Measurements from ENCODE around the gene ZNF652. TPM values are rescaled to one million over a fixed set of nuclear protein-coding genes. Genes with fewer than 3 reads are reported as not detected.

Gene ZNF652
- polyA plus RNA-seq, 1 of the 3 experiments (the other 2 are of a cell fraction), result 5.1 TPM

GRCh38 chr17:49249292-49249794, 112.7 kb downstream of the ZNF652 start:
- no peaks in the 10 kb centered on the region for H3K9me2 ChIP-seq
- H3K4me1 ChIP-seq (ENCODE audit: control insufficient read depth in 1 of 2, insufficient read depth in 2 of 2, low read depth in 1 of 2, low read length in 1 of 2), result no peaks in the 10 kb centered on the region
- no peak overlapping the region for H3K9ac ChIP-seq
- no peak overlapping the region for H2AFZ ChIP-seq (ENCODE audit: low read depth)
- CTCF ChIA-PET, result interaction anchor here (0.9 to 1.6 kb wide), 3 partner anchors 11 to 21 kb away, joined by 4 to 7 read pairs (median 5); no protein-coding TSS in a partner anchor
- peaks cover 36% of the 10 kb centered on the region; the same call in 1 of the 2 replicates for H3K27me3 ChIP-seq (ENCODE audit: insufficient read depth)
- no peaks in the 10 kb centered on the region for H3K79me2 ChIP-seq (ENCODE audit: insufficient read depth)
- H3K4me2 ChIP-seq, result no peak overlapping the region
- DNase-seq, result no peak
- no peak overlapping the region for H3K27ac ChIP-seq (ENCODE audit: low read depth in 2 of 2, low read length in 1 of 2)
- H3F3A ChIP-seq (replicated peaks; ENCODE audit: insufficient read depth), result peaks cover 4% of the 10 kb centered on the region
- WGBS (ENCODE audit: low lambda C conversion rate), result 31% methylated on average over 8 of the region's 10 CpGs
- H3K9me3 ChIP-seq, result no peaks in the 10 kb centered on the region
- POLR2A ChIA-PET, result no interaction called here
- no peak overlapping the region for H3K4me3 ChIP-seq (ENCODE audit: low read depth in 2 of 2, low read length in 1 of 2)
- TF ChIP-seq TEAD4 (IDR thresholded peaks at IDR 0.05; ENCODE audit: borderline replicate concordance, insufficient read depth) (no peak), RAD21 (IDR thresholded peaks at IDR 0.05; ENCODE audit: low read length) (no peak), NFIC (IDR thresholded peaks at IDR 0.05; ENCODE audit: borderline replicate concordance) (peak; percentile 43), CTCF (IDR thresholded peaks at IDR 0.05) (no peak)
- no peaks in the 10 kb centered on the region for H3K36me3 ChIP-seq (replicated peaks in 1 of 2; ENCODE audit: control insufficient read depth in 1 of 2, insufficient read depth in 2 of 2, low read length in 1 of 2)
- H4K20me1 ChIP-seq (ENCODE audit: insufficient read depth), result no peaks in the 10 kb centered on the region

- Histone ChIP-seq H3K27ac (ENCODE audit: low read depth in 2 of 2, low read length in 1 of 2) (no peak overlapping the region), H3F3A (replicated peaks; ENCODE audit: insufficient read depth) (peaks cover 4% of the 10 kb centered on the region), H3K4me3 (ENCODE audit: low read depth in 2 of 2, low read length in 1 of 2) (no peak overlapping the region), H3K9me3 (no peaks in the 10 kb centered on the region), H3K9me2 (no peaks in the 10 kb centered on the region), H2AFZ (ENCODE audit: low read depth) (no peak overlapping the region), H3K9ac (no peak overlapping the region), H3K4me1 (ENCODE audit: control insufficient read depth in 1 of 2, insufficient read depth in 2 of 2, low read depth in 1 of 2, low read length in 1 of 2) (no peaks in the 10 kb centered on the region), H3K36me3 (replicated peaks in 1 of 2; ENCODE audit: control insufficient read depth in 1 of 2, insufficient read depth in 2 of 2, low read length in 1 of 2) (no peaks in the 10 kb centered on the region), H4K20me1 (ENCODE audit: insufficient read depth) (no peaks in the 10 kb centered on the region), H3K4me2 (no peak overlapping the region), H3K79me2 (ENCODE audit: insufficient read depth) (no peaks in the 10 kb centered on the region), H3K27me3 (ENCODE audit: insufficient read depth) (peaks cover 45% of the 10 kb centered on the region; the same call in 1 of the 2 replicates)
- DNase-seq, result no peak
- ChIA-PET POLR2A (no interaction called here), CTCF (interaction anchor here (0.8 to 2.0 kb wide), 6 partner anchors 13 to 160 kb away, joined by 3 to 7 read pairs (median 4); no protein-coding TSS in a partner anchor)
- TF ChIP-seq TEAD4 (IDR thresholded peaks at IDR 0.05; ENCODE audit: borderline replicate concordance, insufficient read depth) (no peak), TCF12 (IDR thresholded peaks at IDR 0.05) (no peak)
- 38% methylated on average over 7 of the region's 7 CpGs for WGBS (ENCODE audit: low lambda C conversion rate)
Observed at GRCh38 chr17:49247944-49248343, 114.1 kb downstream of the ZNF652 start.

GRCh38 chr17:49244839-49245238, 117.2 kb downstream of the ZNF652 start:
- DNase-seq, result no peak
- H2AFZ ChIP-seq (ENCODE audit: low read depth), result no peak overlapping the region
- ChIA-PET CTCF (interaction anchor here (2.3 kb wide), 1 partner anchor 18 kb away, joined by 13 read pairs; no protein-coding TSS in a partner anchor), POLR2A (no interaction called here)
- H3K4me3 ChIP-seq (ENCODE audit: low read depth in 2 of 2, low read length in 1 of 2), result no peak overlapping the region
- no peaks in the 10 kb centered on the region for H4K20me1 ChIP-seq (ENCODE audit: insufficient read depth)
- no peak overlapping the region for H3K4me2 ChIP-seq
- no peaks in the 10 kb centered on the region for H3K4me1 ChIP-seq (ENCODE audit: control insufficient read depth in 1 of 2, insufficient read depth in 2 of 2, low read depth in 1 of 2, low read length in 1 of 2)
- H3K27ac ChIP-seq (ENCODE audit: low read depth in 2 of 2, low read length in 1 of 2), result no peak overlapping the region
- no peaks in the 10 kb centered on the region for H3K36me3 ChIP-seq (replicated peaks in 1 of 2; ENCODE audit: control insufficient read depth in 1 of 2, insufficient read depth in 2 of 2, low read length in 1 of 2)
- 77% methylated on average over 4 of the region's 4 CpGs for WGBS (ENCODE audit: low lambda C conversion rate)
- H3F3A ChIP-seq (replicated peaks; ENCODE audit: insufficient read depth), result no peaks in the 10 kb centered on the region
- no peaks in the 10 kb centered on the region for H3K79me2 ChIP-seq (ENCODE audit: insufficient read depth)
- H3K9ac ChIP-seq, result no peak overlapping the region
- H3K9me3 ChIP-seq, result no peaks in the 10 kb centered on the region
- no peaks in the 10 kb centered on the region for H3K9me2 ChIP-seq
- H3K27me3 ChIP-seq (ENCODE audit: insufficient read depth), result peaks cover 41% of the 10 kb centered on the region
- no peak for TF ChIP-seq FOXM1 (IDR thresholded peaks at IDR 0.05; ENCODE audit: low read depth)
- TF ChIP-seq SMC3 (IDR thresholded peaks at IDR 0.05; ENCODE audit: low read depth, low read length), result no peak
- no peak for TF ChIP-seq YY1 (IDR thresholded peaks at IDR 0.05; ENCODE audit: low read depth)
- TF ChIP-seq ZBTB33 (IDR thresholded peaks at IDR 0.05; ENCODE audit: borderline replicate concordance, low read depth), result no peak
- TF ChIP-seq IRF3 (IDR thresholded peaks at IDR 0.05; ENCODE audit: low read depth, low read length), result no peak
- no peak for TF ChIP-seq USF2 (IDR thresholded peaks at IDR 0.05; ENCODE audit: borderline replicate concordance, low read depth, low read length)
- TF ChIP-seq SIN3A (IDR thresholded peaks at IDR 0.05; ENCODE audit: borderline replicate concordance, low read depth, low read length), result no peak
- TF ChIP-seq RXRA (IDR thresholded peaks at IDR 0.05; ENCODE audit: borderline replicate concordance, low read depth), result no peak
- no peak for TF ChIP-seq FOXJ3 (CRISPR knock-in tag; IDR thresholded peaks at IDR 0.05)
- TF ChIP-seq MXI1 (IDR thresholded peaks at IDR 0.05; ENCODE audit: low read depth, low read length), result no peak
- no peak for TF ChIP-seq MAX (IDR thresholded peaks at IDR 0.05; ENCODE audit: low read depth)
